PC-3 (cell line): Measurements from ENCODE around the gene PBRM1.

Source experiments
- CTCF ChIP-seq: fragments of 300-600 bp; sonication (generic); conservative IDR thresholded peaks from 2 replicates; pipeline ENCODE4 v1.5.1; 2017; ENCODE audit warnings: antibody characterized with exemption, low read depth, mild to moderate bottlenecking, low read length
- EZH2 ChIP-seq: fragments of 300-600 bp; sonication (generic); IDR thresholded peaks from one replicate; pipeline ENCODE4 v1.6.1; 2017; ENCODE audit warnings: antibody characterized with exemption, mild to moderate bottlenecking, low read length; ENCODE audit not compliant: unreplicated experiment
- EZH2phosphoT487 ChIP-seq: fragments of 300-600 bp; sonication (generic); IDR thresholded peaks from 2 replicates; pipeline ENCODE4 v1.6.1; 2018; ENCODE audit warnings: mild to moderate bottlenecking, antibody characterized with exemption, low read length, borderline replicate concordance

- TF ChIP-seq EZH2 (no peak), CTCF (no peak), EZH2phosphoT487 (no peak)
These were observed 124.5 kb downstream of the PBRM1 start for GRCh38 chr3:52561028-52561747.
